Measurements from ENCODE around the gene URB2. TPM values are rescaled to one million over a fixed set of nuclear protein-coding genes. Genes with fewer than 3 reads are reported as not detected.
A peak's percentile ranks its signal among the peaks of the same experiment; 100 is the strongest.
"Not testable (repeated sequence)": the region's sequence is repeated elsewhere in the genome, so short reads cannot be mapped to it uniquely, and the experiment has no call there.

Gene URB2
- polyA plus RNA-seq, 12 donors = 1.8 to 7.7 (median 6.4) TPM; not detected in 1

DNA sequence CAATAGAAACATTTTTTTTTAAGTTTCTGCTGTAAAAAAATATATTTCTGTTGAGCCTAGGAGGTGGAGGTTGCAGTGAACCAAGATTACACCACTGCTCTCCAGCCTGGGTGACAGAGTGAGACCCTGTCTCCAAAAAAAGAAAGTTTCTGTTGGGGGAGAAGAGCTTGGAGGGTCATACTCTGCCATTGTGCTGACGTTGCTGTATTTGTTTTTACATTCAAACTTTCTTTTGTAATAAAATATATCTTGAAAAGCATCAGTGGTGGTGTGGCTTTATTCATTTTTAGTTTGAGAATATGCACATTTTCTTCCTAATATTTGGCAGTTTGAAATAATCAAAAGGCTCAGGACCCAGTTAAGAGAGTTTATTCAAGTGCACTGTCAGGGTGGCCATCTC lies 64.6 kb downstream of the URB2 start:
- DNase-seq = no peak

DNA sequence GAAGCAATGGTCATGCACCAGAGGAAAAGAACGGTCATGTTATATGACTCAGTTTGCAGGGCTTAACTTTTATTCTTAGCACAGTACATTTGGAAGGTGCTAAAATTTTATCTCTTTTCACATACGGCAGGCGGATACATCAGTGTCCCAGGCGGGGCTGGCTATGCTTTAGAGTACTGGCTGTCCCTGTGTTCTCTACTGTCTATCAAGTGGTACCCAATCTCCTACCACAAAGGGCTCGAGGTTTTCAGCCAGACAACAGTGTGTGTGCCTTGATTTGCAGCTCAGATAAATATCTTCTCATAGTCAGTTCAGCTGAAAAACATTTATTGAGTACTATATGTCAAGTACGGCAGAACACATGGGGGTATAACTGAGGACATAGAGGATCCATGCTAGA lies 65.3 kb downstream of the URB2 start:
- DNase-seq = no peak

DNA sequence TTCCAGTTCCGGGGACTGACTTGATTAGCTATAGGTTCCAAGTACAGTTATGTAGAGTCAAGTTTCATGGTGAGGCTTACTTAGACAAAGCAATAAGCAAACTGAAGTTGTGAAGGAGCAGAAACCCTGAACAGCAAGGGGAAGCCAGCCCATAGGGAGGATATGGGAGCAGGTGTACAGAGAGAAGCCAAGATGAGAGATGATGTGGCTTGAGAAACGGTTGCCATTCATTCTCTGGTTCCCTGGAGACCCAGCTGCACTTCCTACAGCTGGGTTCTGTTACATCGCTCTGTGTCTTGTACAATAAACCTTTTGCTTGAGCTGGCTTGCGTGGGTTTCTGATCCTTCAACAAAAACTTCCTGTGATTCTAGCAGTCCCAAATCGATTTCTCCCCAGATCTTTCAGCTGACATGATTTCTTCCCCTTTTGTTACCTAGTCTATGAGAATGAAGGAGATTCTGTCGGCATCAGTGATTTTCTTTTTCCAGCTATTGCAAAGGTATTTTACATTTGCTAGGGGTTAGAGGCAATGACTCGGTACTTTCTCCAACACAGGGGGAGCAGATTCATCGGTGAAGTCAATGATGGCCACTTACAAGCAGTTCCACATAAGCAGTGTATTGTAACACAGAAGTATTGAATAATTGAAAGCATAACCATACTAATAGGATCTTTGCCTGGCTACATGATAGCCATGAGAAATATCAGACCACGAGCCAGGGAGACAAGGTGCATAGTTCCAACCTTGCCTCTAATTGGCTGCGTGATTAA lies 67.3 kb downstream of the URB2 start:
- peak; percentile 69 for DNase-seq

DNA sequence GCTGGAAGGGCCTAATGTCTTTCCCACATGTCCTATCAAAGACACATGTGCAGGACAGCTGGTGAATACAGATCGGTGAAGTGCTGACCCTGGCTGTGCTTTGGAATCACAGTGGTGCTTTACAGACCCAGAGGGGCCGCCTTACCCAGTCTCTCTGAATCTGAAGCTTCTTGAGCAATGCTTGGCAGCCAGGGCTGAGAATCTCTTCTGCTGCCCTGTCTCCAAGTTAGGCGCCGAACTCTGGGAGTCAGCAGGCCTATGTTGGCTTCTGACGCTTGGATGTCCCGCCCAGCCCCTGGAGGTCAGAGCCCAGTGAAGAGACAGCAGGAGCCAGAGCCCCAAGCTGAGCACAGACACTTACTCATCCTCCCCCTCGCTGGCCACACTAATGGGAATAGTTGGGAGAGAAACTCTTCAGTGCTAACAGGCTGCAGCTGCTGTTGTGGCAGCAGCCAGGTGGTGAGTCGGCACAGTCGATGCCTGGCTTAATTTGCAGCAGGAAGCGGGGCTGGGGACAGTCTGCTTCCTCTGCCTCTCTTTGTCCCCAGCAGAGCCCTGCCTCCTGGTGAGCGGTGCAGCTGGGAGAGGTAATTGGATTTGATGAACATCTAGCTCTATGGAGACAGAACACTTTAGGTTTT lies 68.1 kb downstream of the URB2 start:
- DNase-seq = peak; percentile 74

DNA sequence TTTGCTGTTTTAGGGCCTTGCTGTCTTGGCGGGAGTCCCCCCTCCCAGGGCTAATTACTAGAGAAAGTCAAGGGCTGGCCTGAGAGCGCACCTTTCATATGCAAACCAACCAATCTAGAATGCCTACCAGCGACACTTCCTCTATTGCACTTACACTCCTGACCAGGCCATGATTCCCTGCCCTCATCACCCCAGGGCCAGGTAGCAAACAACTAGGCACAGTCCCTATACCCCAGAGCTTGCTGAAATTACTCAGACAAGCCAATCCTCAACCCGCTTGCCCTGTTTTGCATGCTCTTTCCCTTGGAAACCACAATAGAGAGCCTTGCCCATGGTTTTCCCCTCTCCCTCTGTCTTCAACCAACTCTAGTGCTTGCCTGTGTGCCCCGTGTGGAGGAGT lies 70.3 kb downstream of the URB2 start:
- no peak for DNase-seq

DNA sequence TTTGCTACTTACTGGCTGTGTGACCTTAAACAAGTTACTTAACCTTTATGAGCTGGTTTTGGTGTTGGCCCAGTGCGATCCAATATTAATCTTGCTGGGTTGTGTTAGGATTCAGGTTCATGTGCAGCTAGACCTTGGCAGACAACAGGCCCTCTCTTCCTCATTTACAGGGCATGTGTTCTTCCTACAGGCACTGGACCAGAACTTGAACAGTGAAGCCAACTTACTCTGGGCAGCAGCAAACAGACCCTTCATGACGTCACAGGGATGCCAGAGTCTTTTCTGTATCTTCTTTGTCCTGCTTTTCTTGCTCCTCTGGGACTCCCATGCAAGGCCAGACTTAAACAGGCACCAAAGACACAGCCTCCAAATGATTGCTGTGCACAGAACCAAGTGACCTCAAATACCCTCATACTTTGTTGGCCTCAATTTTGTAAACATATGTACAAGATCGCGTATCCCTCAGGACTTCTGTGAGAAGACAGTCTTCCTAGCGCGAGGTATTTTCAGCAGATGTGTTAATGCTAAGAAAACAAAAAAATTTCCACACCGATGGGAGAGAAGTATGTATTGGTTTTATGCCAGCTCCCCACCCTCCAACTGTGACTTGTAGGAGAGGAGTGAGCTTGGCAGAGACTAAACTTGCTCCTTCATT lies 73.7 kb downstream of the URB2 start:
- no peak for DNase-seq

DNA sequence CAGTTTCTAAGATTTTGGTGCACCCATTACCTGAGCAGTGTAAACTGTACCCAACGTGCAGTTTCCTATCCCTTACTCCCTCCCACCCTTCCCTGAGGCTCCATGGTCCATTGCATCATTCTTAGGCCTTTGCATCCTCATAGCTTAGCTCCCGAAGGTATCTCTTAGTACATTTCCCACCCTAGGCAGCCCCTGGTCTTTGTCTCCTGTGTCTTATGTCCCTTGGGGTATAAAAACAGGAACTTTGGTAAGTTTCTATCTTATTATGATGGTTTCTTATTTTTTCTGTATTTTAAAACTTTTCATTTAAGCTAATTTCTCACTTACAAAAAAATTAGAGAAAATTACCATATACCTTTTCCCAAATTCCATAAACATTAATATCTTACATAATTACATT lies 78.1 kb downstream of the URB2 start:
- no peak for DNase-seq

DNA sequence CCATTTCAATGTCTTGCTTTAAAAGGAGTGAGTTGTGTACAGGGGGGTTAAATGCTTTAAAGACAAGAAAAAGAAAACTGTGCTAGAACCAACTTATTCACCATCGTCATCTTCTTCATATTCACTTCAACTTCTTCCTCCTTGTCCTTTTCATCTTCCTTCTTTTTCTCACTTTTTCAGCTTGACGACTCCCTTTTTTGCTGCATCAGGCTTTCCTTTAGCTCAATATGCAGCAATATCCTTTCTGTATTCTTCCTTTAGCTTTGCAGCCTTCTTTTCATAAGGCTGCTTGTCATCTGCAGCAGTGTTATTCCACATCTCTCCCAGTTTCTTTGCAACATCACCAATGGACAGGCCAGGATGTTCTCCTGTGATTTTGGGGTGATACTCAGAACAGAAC lies 79.1 kb downstream of the URB2 start:
- DNase-seq = not testable (repeated sequence)

DNA sequence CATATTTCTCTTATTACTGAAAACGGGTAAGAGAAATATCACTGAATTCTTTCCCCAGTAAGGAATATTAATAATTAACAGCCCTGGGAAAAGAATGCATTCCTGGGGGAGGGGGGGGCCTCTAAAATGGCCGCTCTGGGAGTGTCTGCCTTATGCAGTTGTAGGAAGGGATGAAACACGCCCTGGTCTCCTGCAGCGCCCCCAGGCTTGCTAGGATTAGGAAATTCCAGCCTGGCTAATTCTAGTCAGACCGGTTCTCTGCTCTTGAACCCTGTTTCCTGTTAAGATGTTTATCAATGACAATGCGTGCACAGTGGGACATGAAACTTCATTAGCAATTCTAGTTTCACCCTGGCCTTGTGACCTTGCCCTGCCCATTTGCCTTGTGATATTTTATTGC lies 81.1 kb downstream of the URB2 start:
- not testable (repeated sequence) for DNase-seq

DNA sequence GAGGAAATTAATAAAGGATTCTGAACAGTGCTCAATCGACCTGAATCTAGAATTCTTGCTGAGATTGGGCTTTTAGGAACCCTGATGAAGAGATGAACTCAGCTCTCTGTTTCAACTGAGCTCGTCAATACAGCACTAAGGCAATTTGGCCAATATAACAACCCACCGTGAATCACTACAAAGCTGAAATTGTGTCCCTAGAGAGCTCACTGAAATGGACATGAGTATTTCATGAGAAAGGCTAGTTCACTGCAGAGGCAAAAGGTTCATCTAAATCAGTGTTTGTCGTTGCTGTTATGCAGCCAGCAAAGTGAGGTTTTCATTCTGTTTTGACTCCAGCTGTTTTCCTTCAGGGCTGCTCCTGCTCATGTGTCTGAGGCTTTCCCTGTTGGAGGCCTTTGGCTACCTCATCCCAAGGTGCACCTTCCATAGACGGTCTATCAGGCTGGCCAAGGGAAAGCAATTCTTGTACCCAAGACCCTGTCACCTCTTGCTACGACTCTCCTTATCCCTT lies 83.5 kb downstream of the URB2 start:
- DNase-seq = no peak

Other genes with a start within 250 kb of the URB2 start
- over 10,000 TPM in 5 of 12 donors, 1,000 to 10,000 TPM in 7; 3,117 to 18,980 (median 8,257) TPM for gene ACTA1, start 192.2 kb upstream of the URB2 start, polyA plus RNA-seq (ENCODE audit: insufficient read length in 12 of 12)
- 10 to 100 TPM in 11 of 12 donors, not detected in 1; 17.1 to 38.9 (median 31.1) TPM for gene NUP133, start 117.9 kb upstream of the URB2 start, polyA plus RNA-seq (ENCODE audit: insufficient read length in 12 of 12)
- 10 to 100 TPM in 11 of 12 donors, not detected in 1; 12.1 to 31.9 (median 17.4) TPM for gene ABCB10, start 67.5 kb upstream of the URB2 start, polyA plus RNA-seq (ENCODE audit: insufficient read length in 12 of 12)
- gene TAF5L, start 125 bp upstream of the URB2 start, polyA plus RNA-seq (ENCODE audit: insufficient read length in 12 of 12) = 10 to 100 TPM in 11 of 12 donors, not detected in 1; 10.1 to 18.2 (median 12.0) TPM